A204.1 (cell line): Measurements from ENCODE around the gene MYLK3.

ENCODE experiments used
- FAIRE-seq: peaks from 2 replicates; lab custom pipeline; 2012; peaks lifted over from hg19 to GRCh38; lab: Jason Lieb, UNC

The MYLK3 gene

GRCh38 chr16:46757339-46758050, 9.4 kb upstream of the MYLK3 start:
- no peak for FAIRE-seq

GRCh38 chr16:46756772-46757171, 8.6 kb upstream of the MYLK3 start:
- no peak for FAIRE-seq

DNA sequence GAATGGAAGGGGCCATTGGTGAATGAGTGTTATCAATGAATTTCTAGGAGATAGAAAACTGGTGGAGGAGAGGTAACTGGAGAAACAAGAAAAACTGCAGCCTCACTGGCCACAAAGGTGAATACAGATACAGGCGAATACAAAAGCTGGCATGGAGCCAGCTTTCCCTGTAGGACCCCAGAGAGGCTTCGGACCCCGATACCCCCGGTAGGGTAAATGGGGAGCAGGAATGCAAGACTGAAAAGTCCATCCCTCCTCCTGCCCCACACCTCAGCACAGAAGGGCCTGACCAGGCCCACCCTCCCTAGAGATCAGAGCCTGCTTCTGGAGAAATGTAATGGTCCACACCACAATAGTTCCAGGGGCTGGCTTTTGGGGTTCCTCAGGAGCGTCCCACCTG, 4.9 kb upstream of the MYLK3 start:
- FAIRE-seq, result no peak

GRCh38 chr16:46751381-46751780, 3.2 kb upstream of the MYLK3 start:
- FAIRE-seq, result no peak

DNA sequence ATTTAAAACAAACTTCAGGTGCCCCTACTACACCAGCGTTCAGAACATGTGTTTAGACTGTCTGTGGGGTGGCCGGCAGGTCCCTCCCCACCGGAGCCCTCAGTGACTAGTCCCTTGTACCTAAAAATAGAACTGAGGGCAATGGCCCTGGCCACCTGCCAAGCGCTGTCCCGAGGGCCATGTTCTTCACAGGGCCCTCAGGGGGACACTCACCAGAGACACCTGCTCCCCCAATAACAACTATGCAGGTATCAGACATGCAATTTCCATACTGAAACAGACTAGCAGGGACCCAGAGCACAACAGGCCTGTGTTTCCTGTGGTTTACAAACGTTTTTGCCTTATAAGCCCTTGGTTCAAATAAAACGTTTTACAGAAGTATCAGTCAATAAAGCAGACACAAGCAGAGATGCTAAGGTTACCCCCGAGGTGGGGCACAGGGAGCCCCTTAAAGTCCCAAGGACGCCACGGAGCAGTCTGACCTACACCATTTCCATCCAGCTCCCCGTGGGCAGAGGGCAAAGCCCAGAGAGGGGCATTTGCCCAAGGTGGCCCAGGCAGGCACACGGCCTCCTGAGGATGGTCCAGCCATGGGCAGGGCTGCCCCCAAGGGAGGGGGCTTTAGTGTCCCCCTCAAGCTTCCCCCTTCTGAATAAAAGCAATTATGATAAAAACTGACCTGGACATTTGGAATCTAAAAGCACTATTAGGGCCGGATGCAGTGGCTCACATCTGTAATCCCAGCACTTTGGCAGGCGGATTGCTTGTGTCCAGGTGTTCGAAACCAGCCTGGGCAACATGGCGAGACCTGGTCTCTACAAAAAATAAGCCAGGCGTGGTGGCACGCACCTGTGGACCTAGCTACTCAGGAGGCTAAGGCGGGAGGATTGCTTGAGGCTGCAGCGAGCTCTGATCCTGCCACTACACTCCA, 896 bp upstream of the MYLK3 start:
- no peak for FAIRE-seq

DNA sequence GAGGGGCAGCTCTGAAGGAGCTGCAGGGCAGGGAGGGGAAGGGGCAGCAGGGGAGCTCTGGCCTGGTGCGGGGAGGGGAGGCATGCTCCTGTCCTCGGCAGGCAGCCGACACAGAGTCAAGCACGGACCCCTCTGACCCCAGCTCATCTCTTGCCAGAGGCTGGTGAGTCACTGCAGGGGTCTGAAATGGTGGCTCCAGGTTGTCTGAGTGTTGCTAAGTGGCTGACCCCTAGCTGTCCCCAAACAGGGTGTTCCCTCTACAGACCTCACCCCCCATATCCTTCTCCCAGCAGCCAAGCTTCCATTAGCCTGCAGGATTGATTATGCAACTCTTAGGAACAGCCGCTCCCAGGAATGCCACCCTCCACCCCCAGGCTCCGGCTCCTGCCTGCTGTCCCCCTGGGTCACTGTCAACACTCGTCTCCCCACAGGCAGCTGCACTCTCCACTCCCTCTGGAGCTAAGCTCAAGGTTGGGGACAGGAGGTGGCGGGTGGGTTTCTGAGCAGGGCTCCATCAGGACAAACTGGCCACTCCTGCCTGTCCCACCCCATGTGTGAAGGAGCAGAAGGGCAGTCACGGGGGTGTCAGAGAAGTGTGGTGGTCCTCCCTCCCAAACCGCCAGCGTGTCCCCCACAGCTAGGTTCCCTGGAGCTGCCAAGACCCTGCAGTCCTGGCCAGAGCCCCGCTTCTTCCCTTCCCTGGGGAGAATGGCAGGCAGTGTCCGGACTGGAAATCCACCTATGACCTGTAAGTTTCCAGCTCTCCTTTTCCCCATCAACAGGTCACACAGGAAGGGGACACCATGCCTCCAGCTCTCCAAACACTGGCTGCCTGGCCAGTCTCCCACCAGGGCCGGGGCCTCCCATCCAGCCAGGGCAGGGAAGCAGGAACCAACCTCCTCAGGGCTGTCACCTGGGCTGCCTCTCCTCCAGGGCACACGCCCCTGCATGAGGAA, 1.0 kb downstream of the MYLK3 start:
- no peak for FAIRE-seq

DNA sequence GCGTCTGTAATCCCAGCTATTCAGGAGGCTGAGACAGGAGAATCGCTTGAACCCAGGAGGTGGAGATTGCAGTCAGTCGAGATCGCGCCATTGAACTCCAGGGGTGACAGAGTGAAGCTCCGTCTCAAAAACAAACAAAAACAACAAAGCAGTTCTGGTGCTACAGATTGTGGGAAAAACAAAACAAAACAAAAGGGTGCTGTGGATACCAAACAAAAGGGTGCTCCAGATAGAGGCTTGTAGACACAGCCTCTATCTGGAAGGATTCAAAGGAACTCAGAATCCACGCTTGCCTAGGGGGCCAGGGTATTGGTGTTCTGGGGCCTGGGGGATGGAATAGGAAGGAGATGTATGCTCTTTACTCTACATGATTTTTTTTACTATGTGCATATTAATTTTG, 2.5 kb downstream of the MYLK3 start:
- no peak for FAIRE-seq

DNA sequence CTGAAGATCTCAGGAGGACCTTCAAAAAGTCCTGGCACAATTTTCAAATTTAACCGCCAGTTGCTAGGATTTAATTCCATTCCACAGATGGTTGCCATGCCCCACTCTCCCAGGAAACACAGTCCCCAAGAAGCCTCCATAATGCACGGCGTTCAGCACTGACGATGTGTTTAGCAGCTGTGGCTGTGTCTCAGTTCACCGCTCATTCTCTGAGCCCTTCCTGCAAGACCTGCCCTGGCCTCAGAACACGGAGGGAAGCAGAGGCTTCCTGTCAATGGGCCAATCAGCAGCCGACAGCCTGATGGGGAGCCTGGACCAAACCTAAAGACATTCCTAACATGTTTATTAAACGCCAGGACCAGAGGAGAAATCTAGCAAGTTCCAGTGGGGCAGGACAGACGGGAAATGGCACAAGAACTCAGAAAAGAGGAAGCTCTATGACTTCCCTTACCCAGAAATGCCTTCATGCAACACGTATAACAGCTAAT, 4.9 kb downstream of the MYLK3 start:
- no peak for FAIRE-seq

GRCh38 chr16:46739934-46740333, 8.2 kb downstream of the MYLK3 start:
- FAIRE-seq, result no peak

- no peak for FAIRE-seq
These were observed 10.4 kb downstream of the MYLK3 start for GRCh38 chr16:46737621-46738214.

DNA sequence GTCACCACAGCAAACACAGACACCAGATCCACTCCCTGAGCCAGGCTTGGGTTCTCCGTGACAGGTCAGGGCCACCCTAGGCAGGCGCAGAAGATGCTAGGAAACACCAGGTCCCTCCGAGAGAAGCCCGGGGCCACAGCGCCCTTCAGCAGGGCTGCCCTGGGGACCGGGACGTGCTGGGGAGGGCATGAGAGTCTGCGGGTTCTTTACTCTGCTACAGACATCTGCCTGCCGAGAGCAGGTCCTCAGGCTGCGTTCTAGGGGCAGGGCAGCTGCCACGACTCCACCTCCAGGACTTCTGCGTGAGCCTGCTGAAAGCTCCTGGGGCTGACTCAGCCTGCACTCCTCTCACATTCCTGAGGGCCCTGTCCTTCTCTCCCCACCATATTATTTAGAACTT, 11.4 kb downstream of the MYLK3 start:
- no peak for FAIRE-seq

DNA sequence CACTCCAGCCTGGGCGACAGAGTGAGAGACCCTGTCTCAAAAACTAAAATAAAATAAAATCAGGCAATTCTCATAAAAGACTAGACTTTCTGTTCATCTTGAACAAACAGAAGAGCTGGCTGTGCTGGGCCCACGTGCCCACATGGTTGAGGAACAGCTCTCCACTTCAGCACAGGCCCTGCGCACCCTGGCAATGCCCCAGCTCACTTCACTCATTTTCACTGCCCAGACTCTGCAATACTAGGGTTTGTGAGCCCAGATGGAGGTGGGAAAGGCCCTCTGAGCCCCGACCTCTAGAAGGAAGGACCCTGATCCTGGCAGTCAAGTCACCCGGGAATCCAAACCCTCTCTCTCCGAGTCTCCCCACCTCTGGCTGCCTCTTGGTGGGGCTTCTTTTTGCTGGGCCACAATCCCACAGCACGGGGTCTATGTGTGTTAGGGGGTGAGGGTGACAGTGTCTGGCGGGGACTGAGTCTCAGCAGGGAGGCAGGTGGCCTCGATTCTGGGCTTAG, 14.8 kb downstream of the MYLK3 start:
- FAIRE-seq, result no peak

GRCh38 chr16:46732561-46732960, 15.6 kb downstream of the MYLK3 start:
- no peak for FAIRE-seq

- no peak for FAIRE-seq
These were observed 16.2 kb downstream of the MYLK3 start for GRCh38 chr16:46731691-46732555.

GRCh38 chr16:46730801-46731690, 17.1 kb downstream of the MYLK3 start:
- no peak for FAIRE-seq

DNA sequence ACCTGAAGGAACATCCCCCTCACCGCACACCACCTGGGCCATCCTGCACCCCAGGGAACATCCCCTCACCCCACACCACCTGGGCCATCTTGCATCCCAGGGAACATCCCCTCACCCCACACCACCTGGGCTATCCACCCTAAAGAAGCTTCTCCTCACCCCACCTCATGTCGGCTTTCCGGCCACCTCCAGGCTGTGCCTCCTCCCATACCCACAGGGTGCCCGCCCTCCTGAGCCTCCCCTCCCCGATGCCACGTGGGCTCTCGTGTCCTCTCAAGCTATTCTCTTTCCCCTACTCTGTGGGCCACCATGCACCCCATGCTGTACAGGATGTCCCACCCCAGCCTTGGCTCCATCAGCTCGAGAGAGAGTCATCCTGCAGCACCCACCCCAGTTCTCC, 18.0 kb downstream of the MYLK3 start:
- FAIRE-seq, result no peak

GRCh38 chr16:46729326-46729995, 18.7 kb downstream of the MYLK3 start:
- FAIRE-seq, result no peak

GRCh38 chr16:46728806-46729205, 19.3 kb downstream of the MYLK3 start:
- no peak for FAIRE-seq

DNA sequence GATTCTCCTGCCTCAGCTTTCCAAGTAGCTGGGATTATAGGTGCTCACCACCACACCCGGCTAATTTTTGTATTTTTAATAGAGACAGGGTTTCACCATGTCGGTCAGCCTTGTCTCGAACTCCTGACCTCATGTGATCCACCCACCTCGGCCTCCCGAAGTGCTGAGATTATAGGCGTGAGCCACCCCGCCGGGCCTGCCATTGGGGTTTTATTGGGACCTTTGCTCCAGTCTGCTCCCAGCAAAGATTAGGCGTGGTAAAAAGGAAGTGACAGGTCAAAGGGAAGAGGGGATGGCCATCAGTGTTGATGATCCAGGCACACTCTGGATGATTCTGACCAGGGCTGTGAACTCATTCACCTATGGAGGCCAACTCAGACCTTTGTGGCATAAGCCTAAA, 20.5 kb downstream of the MYLK3 start:
- no peak for FAIRE-seq
